ENCODE results near the gene OR2L5. TPM values are rescaled to one million over a fixed set of nuclear protein-coding genes. Genes with fewer than 3 reads are reported as not detected.

OR2L5 gene
- total RNA-seq (2022; extraction: Qiagen RNA extraction), result not detected in 5 replicates

GRCh38 chr1:248013229-248013710 is at the start of gene OR2L5:
Gene OR2L5, plus strand, starts transcription at chr1:248013660. Its CDS starts 8,288 bp downstream, at chr1:248021948.

GRCh38 chr1:247964933-247965332 is 48.5 kb upstream of the OR2L5 start, which contains the start of gene OR2AK2:
Gene OR2AK2, plus strand, starts transcription at chr1:247965233. Its CDS starts 144 bp downstream, at chr1:247965377.

GRCh38 chr1:248029770-248030169 is 16.3 kb downstream of the OR2L5 start, which contains the start of gene OR2L2:
Gene OR2L2, plus strand, starts transcription at chr1:248030070. Its CDS starts 8,198 bp downstream, at chr1:248038268.

GRCh38 chr1:248046536-248046935 is 33.1 kb downstream of the OR2L5 start, which contains the start of gene OR2L3:
Gene OR2L3, plus strand, starts transcription at chr1:248046836. Its CDS starts 13,846 bp downstream, at chr1:248060682.

Other genes starting within 250 kb of the OR2L5 start
- gene OR14A16, start 189.5 kb upstream of the OR2L5 start, total RNA-seq (2022; extraction: Qiagen RNA extraction), result not detected in 5 replicates
- not detected in 5 replicates for gene OR11L1, start 171.8 kb upstream of the OR2L5 start, total RNA-seq (2022; extraction: Qiagen RNA extraction)
- gene TRIM58, start 156.5 kb upstream of the OR2L5 start, total RNA-seq (2022; extraction: Qiagen RNA extraction), result not detected in 5 replicates
- not detected in 5 replicates for gene OR2W3, start 118.1 kb upstream of the OR2L5 start, total RNA-seq (2022; extraction: Qiagen RNA extraction)
- gene OR2T8, start 93.4 kb upstream of the OR2L5 start, total RNA-seq (2022; extraction: Qiagen RNA extraction), result not detected in 5 replicates
- not detected in 5 replicates for gene OR2AJ1, start 88.8 kb upstream of the OR2L5 start, total RNA-seq (2022; extraction: Qiagen RNA extraction)
- gene OR2L8, start 64.8 kb upstream of the OR2L5 start, total RNA-seq (2022; extraction: Qiagen RNA extraction), result not detected in 5 replicates
- gene OR2AK2, start 48.4 kb upstream of the OR2L5 start, total RNA-seq (2022; extraction: Qiagen RNA extraction), result not detected in 5 replicates
- not detected in 5 replicates for gene OR2L2, start 16.4 kb downstream of the OR2L5 start, total RNA-seq (2022; extraction: Qiagen RNA extraction)
- not detected in 5 replicates for gene OR2L3, start 33.2 kb downstream of the OR2L5 start, total RNA-seq (2022; extraction: Qiagen RNA extraction)
- gene OR2L13, start 81.5 kb downstream of the OR2L5 start, total RNA-seq (2022; extraction: Qiagen RNA extraction), result not detected in 5 replicates
- gene OR2M5, start 131.5 kb downstream of the OR2L5 start, total RNA-seq (2022; extraction: Qiagen RNA extraction), result not detected in 5 replicates
- not detected in 5 replicates for gene OR2M2, start 161.2 kb downstream of the OR2L5 start, total RNA-seq (2022; extraction: Qiagen RNA extraction)
- not detected in 5 replicates for gene OR2M3, start 183.6 kb downstream of the OR2L5 start, total RNA-seq (2022; extraction: Qiagen RNA extraction)
- not detected in 5 replicates for gene OR2M4, start 217.8 kb downstream of the OR2L5 start, total RNA-seq (2022; extraction: Qiagen RNA extraction)

All from A549 treated with Mapracorat at 1 μM for 4 hours (cell line).